Fibroblast of skin of scalp (primary cell): Measurements from ENCODE around the gene TLCD2.
"Not testable (repeated sequence)": the region's sequence is repeated elsewhere in the genome, so short reads cannot be mapped to it uniquely, and the experiment has no call there.

ENCODE experiments used
- DNase-seq: peaks from one replicate; pipeline ENCODE4 v3.0.0-alpha.2; 2013

Gene TLCD2

DNA sequence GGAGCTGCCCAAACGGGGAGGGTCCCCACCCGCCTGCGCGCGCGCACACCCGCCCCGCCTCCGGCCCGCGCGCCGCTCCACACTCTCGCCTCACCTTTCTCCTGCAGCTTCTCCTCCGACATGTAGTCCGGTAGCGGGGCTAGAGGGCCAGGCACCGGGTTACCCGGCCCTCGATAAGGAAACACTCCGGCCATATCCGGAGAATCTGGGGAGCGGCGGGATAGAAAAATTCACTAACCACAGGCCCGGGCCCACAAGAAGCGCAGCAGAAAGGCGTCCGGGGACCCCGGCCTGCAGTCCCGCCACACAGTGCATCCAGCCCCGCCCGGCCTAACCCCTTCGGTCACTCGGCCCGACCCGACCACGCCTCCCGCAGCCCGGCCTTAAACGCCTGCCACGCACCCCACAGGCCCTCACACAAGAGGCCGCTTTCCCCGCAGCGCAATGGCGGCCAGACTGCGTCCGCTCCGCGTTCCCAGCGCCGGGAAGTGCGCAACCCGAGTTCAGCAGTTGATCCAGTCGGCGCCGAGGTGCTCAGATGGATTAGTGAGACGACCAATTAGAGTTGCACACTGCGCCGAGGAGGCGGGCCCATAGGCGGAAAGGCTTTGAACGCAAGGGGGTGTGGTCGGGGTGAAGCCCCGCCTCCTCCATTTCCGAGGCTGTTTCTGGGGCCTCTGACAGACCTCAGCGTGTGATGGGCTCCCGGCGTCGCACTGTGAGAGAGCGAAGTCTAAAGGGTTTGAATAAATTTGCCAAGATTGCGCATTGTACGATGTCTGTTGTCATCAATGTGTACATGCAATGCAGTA lies 25.6 kb downstream of the TLCD2 start, which contains the start of gene PRPF8:
Gene PRPF8, minus strand, starts transcription at position 490 of the 812 bp plus-strand sequence. Its CDS starts 296 bp downstream, at position 194.
- DNase-seq, result peak; percentile 97

DNA sequence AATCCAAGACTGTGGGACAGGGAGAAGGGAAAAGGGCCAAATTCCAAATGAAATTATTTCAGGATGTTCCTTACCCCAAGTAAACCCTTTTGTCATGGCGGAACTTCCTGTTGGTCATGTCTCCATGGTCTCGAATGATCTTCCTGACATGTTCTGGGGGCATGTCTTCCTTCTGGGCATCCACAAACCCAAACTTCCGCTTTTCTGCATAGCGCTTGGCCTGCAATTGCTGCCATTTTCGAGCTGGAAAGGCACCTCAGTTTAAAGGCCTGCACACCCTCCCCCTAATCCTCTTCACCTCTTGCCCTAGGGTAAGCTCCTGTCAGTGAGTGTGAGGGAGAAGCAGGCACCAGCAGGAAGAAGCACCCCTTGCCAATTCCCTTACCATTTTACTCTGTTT lies 26.7 kb downstream of the TLCD2 start:
- DNase-seq, result no peak

GRCh38 chr17:1676401-1676800 lies 33.8 kb downstream of the TLCD2 start:
- DNase-seq, result no peak

GRCh38 chr17:1673041-1673785 lies 37.0 kb downstream of the TLCD2 start:
- no peak for DNase-seq

DNA sequence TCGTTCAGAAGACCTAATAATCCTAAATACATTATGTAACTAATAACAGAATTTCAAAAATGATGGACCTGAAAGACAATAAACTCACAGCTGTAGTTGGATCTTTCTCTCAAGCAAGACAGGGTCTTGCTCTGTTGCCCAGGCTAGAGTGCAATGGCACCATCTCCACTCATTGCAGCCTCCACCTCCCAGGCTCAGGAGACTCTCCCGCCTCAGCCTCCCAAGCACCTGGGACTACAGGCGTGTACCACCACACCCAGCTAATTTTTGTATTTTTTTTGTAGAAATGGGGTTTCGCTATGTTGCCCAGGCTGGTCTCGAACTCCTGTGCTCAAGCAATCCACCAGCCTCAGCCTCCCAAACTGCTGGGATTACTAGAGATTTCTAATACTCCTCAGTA lies 46.2 kb downstream of the TLCD2 start:
- DNase-seq, result not testable (repeated sequence)

GRCh38 chr17:1661045-1661444 lies 49.1 kb downstream of the TLCD2 start:
- no peak for DNase-seq

DNA sequence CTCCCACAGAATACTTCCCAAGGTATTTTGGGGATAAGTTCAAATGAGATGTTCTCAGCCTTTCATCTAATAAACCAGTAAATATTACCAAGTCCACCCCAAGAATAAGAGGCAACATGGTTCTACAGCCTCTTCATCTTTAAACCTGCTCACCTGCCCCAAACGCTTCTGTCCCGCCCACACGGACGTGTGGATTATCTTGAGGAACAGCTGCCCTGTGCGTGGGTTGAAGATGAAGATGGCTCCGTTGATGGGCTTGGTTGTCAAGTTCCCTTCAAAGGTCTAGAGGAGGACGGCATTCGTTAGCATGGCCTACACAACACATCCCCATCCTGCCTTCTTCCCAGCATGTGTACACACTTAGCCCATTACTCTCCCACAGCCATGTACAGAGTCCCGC lies 52.1 kb downstream of the TLCD2 start:
- no peak for DNase-seq

DNA sequence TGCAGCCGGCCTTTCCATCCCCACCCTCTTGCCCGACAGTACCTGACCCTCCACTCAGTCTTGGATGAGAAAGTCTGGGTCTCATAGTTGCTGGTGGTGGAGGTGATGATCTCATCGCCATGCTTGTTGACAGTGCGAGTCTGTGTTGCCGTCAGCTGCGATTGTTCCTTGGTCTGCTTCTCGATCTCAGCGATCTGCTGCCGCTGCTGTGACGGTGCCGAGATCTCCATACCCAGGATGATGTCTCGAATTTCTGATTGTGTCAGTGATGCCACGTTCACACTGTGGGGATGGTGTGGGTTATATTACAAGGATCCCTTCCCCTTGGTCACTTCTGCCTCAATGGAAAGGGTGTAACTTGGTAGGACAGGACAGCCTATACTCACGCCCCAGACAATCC lies 56.4 kb downstream of the TLCD2 start:
- DNase-seq, result no peak

GRCh38 chr17:1652794-1653193 lies 57.4 kb downstream of the TLCD2 start:
- not testable (repeated sequence) for DNase-seq
